ENCODE results near the gene FSTL4. TPM values are rescaled to one million over a fixed set of nuclear protein-coding genes. Genes with fewer than 3 reads are reported as not detected.
"Not testable (repeated sequence)": the region's sequence is repeated elsewhere in the genome, so short reads cannot be mapped to it uniquely, and the experiment has no call there.

Gene FSTL4
- total RNA-seq, 2 donors from 2014 or later = 4.4 to 5.5 TPM

- H3K9me3 Mint-ChIP-seq = peaks cover 11% of the 10 kb centered on the region
- 67 to 85% methylated on average over 1 to 2 of the region's 2 CpGs for WGBS, 2 experiments (ENCODE audit: insufficient coverage in 1 of 2, insufficient read length in 1 of 2)
- no peak overlapping the region for H3K9ac ChIP-seq (ENCODE audit: extremely low read depth, low read length, poor library complexity, severe bottlenecking)
- no peaks in the 10 kb centered on the region for H3K4me1 ChIP-seq (ENCODE audit: control insufficient read depth, insufficient read depth, low read length)
- no peak overlapping the region for H3K27ac Mint-ChIP-seq
- no peak for TF ChIP-seq CTCF (conservative IDR thresholded peaks at IDR 0.05)
- no peaks in the 10 kb centered on the region for H3K27me3 Mint-ChIP-seq (ENCODE audit: insufficient read depth)
- H3K27me3 ChIP-seq (ENCODE audit: control insufficient read depth, insufficient read depth, low read length, poor library complexity, severe bottlenecking) = no peaks in the 10 kb centered on the region
- H3K4me1 Mint-ChIP-seq = peaks cover 8% of the 10 kb centered on the region
- H3K9me3 ChIP-seq (ENCODE audit: control insufficient read depth, low read length) = no peaks in the 10 kb centered on the region
- H3K36me3 ChIP-seq (ENCODE audit: control insufficient read depth, insufficient read depth, low read length) = no peaks in the 10 kb centered on the region
- H3K4me3 ChIP-seq (ENCODE audit: low read length) = no peak overlapping the region
- H3K27ac ChIP-seq (ENCODE audit: low read depth, low read length) = peak overlapping the region; percentile 40
- H3K4me3 Mint-ChIP-seq = no peak overlapping the region
- peak; percentile 28 for DNase-seq
- H3K36me3 Mint-ChIP-seq (ENCODE audit: low read depth) = no peaks in the 10 kb centered on the region
These were observed 215.0 kb downstream of the FSTL4 start for GRCh38 chr5:133397348-133397747.

GRCh38 chr5:133396814-133397213, 215.5 kb downstream of the FSTL4 start:
- Histone ChIP-seq H3K4me3 (ENCODE audit: low read length) (no peak overlapping the region), H3K36me3 (ENCODE audit: control insufficient read depth, insufficient read depth, low read length) (no peaks in the 10 kb centered on the region), H3K9me3 (ENCODE audit: control insufficient read depth, low read length) (no peaks in the 10 kb centered on the region), H3K4me1 (ENCODE audit: control insufficient read depth, insufficient read depth, low read length) (no peaks in the 10 kb centered on the region), H3K27ac (ENCODE audit: low read depth, low read length) (peak overlapping the region; percentile 40), H3K27me3 (ENCODE audit: control insufficient read depth, insufficient read depth, low read length, poor library complexity, severe bottlenecking) (no peaks in the 10 kb centered on the region), H3K9ac (ENCODE audit: extremely low read depth, low read length, poor library complexity, severe bottlenecking) (no peak overlapping the region)
- no peaks in the 10 kb centered on the region for H3K27me3 Mint-ChIP-seq (ENCODE audit: insufficient read depth)
- 81 to 88% methylated on average over 4 to 7 of the region's 7 CpGs for WGBS, 2 experiments (ENCODE audit: insufficient coverage in 1 of 2, insufficient read length in 1 of 2)
- no peak overlapping the region for H3K4me3 Mint-ChIP-seq
- no peak for DNase-seq
- H3K36me3 Mint-ChIP-seq (ENCODE audit: low read depth) = no peaks in the 10 kb centered on the region
- H3K9me3 Mint-ChIP-seq = peaks cover 11% of the 10 kb centered on the region
- peaks cover 8% of the 10 kb centered on the region for H3K4me1 Mint-ChIP-seq
- H3K27ac Mint-ChIP-seq = no peak overlapping the region
- TF ChIP-seq CTCF (conservative IDR thresholded peaks at IDR 0.05) = no peak

- H3K36me3 ChIP-seq (ENCODE audit: control insufficient read depth, insufficient read depth, low read length) = no peaks in the 10 kb centered on the region
- peaks cover 11% of the 10 kb centered on the region for H3K9me3 Mint-ChIP-seq
- no peaks in the 10 kb centered on the region for H3K4me1 ChIP-seq (ENCODE audit: control insufficient read depth, insufficient read depth, low read length)
- no peaks in the 10 kb centered on the region for H3K27me3 Mint-ChIP-seq (ENCODE audit: insufficient read depth)
- peak; percentile 83 for DNase-seq
- no peaks in the 10 kb centered on the region for H3K36me3 Mint-ChIP-seq (ENCODE audit: low read depth)
- peaks cover 6% of the 10 kb centered on the region for H3K4me1 Mint-ChIP-seq
- H3K4me3 ChIP-seq (ENCODE audit: low read length) = no peak overlapping the region
- no peak overlapping the region for H3K27ac Mint-ChIP-seq
- H3K9me3 ChIP-seq (ENCODE audit: control insufficient read depth, low read length) = no peaks in the 10 kb centered on the region
- H3K27me3 ChIP-seq (ENCODE audit: control insufficient read depth, insufficient read depth, low read length, poor library complexity, severe bottlenecking) = no peaks in the 10 kb centered on the region
- no peak overlapping the region for H3K9ac ChIP-seq (ENCODE audit: extremely low read depth, low read length, poor library complexity, severe bottlenecking)
- no peak overlapping the region for H3K4me3 Mint-ChIP-seq
- peak overlapping the region; percentile 24 for H3K27ac ChIP-seq (ENCODE audit: low read depth, low read length)
- 67 to 87% methylated on average over 5 to 6 of the region's 6 CpGs for WGBS, 2 experiments (ENCODE audit: insufficient coverage in 1 of 2, insufficient read length in 1 of 2)
- no peak for TF ChIP-seq CTCF (conservative IDR thresholded peaks at IDR 0.05)
These were observed 216.1 kb downstream of the FSTL4 start for GRCh38 chr5:133396187-133396741.

- H3K9me3 Mint-ChIP-seq = peaks cover 11% of the 10 kb centered on the region
- WGBS, 2 experiments (ENCODE audit: insufficient coverage in 1 of 2, insufficient read length in 1 of 2) = 94 to 95% methylated on average over 20 to 21 of the region's 21 CpGs
- not testable (repeated sequence) for H3K4me3 Mint-ChIP-seq; H3K27ac ChIP-seq (ENCODE audit: low read depth, low read length); H3K9me3 ChIP-seq (ENCODE audit: control insufficient read depth, low read length); DNase-seq; H3K4me1 ChIP-seq (ENCODE audit: control insufficient read depth, insufficient read depth, low read length); H3K36me3 Mint-ChIP-seq (ENCODE audit: low read depth); H3K27ac Mint-ChIP-seq; H3K27me3 ChIP-seq (ENCODE audit: control insufficient read depth, insufficient read depth, low read length, poor library complexity, severe bottlenecking); H3K4me1 Mint-ChIP-seq; H3K9ac ChIP-seq (ENCODE audit: extremely low read depth, low read length, poor library complexity, severe bottlenecking); H3K36me3 ChIP-seq (ENCODE audit: control insufficient read depth, insufficient read depth, low read length); H3K27me3 Mint-ChIP-seq (ENCODE audit: insufficient read depth); H3K4me3 ChIP-seq (ENCODE audit: low read length)
These were observed 217.1 kb downstream of the FSTL4 start for GRCh38 chr5:133395207-133395606.

- not testable (repeated sequence) for H3K36me3 Mint-ChIP-seq (ENCODE audit: low read depth); DNase-seq; H3K27me3 Mint-ChIP-seq (ENCODE audit: insufficient read depth); H3K9ac ChIP-seq (ENCODE audit: extremely low read depth, low read length, poor library complexity, severe bottlenecking); H3K27ac ChIP-seq (ENCODE audit: low read depth, low read length); H3K27ac Mint-ChIP-seq; H3K27me3 ChIP-seq (ENCODE audit: control insufficient read depth, insufficient read depth, low read length, poor library complexity, severe bottlenecking); H3K4me3 Mint-ChIP-seq; H3K4me1 Mint-ChIP-seq; H3K36me3 ChIP-seq (ENCODE audit: control insufficient read depth, insufficient read depth, low read length); H3K4me3 ChIP-seq (ENCODE audit: low read length); H3K4me1 ChIP-seq (ENCODE audit: control insufficient read depth, insufficient read depth, low read length); H3K9me3 ChIP-seq (ENCODE audit: control insufficient read depth, low read length)
- H3K9me3 Mint-ChIP-seq = peaks cover 11% of the 10 kb centered on the region
- 94 to 98% methylated on average over 12 to 22 of the region's 22 CpGs for WGBS, 2 experiments (ENCODE audit: insufficient coverage in 1 of 2, insufficient read length in 1 of 2)
These were observed 217.9 kb downstream of the FSTL4 start for GRCh38 chr5:133394477-133394817.
